Endothelial cell of umbilical vein (primary cell): ENCODE results near the gene D2HGDH.

Experiments used
- EZH2 ChIP-seq: IDR thresholded peaks from 2 replicates; pipeline ENCODE4 v1.6.1; 2012; ENCODE audit warnings: borderline replicate concordance, low read depth, mild to moderate bottlenecking, moderate library complexity, low read length, inconsistent platforms; ENCODE audit not compliant: severe bottlenecking
- TF ChIP-seq, protein P1 (sequence below), 2 donors: IDR thresholded peaks; 1 replicate in 1 of 2; 2 replicates in 1 of 2; pipeline ENCODE4 v1.5.1; 2011; ENCODE audit warnings: low read length in 2 of 2, mild to moderate bottlenecking in 2 of 2, moderate library complexity in 2 of 2, control low read depth in 1 of 2, inconsistent platforms in 1 of 2, low read depth in 1 of 2; ENCODE audit not compliant: insufficient read depth in 1 of 2; ENCODE audit errors: extremely low read depth in 1 of 2

DNA sequence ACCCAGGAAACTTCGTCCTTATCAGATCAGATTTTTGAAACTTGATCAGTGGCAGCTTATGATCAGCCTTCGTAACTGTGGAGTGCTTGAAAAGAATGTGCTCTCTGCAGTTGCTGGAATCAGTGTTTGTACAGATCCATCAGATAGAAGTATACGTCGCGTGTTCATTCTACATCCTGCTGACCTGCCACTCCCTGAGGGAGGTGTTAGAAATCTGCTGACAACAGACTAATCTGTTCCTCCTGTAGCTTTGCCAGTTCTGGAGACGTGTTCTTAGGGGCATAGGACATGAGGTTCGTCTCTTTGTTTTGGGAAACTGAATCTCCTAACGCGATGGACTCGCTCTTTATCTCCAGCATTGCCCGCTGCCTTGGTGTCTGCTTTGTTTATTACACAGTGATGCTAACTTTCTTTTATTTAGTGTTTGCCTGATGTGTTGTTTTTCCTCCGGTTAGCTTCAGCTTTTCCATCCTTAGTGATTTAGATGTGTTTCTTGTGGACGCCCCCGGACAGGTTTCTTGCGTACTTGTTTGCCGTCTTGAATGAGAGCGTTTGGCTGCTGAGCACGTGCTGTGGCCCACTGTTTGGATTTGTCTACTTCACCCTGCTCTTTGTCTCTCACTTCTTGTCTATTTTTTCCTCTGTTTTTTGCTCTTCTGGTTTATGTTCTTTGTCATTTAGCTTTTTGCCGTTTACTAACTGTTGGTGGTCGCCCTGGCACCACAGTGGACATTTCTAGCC is 24.8 kb downstream of the D2HGDH start:
- TF ChIP-seq, protein P1, sequence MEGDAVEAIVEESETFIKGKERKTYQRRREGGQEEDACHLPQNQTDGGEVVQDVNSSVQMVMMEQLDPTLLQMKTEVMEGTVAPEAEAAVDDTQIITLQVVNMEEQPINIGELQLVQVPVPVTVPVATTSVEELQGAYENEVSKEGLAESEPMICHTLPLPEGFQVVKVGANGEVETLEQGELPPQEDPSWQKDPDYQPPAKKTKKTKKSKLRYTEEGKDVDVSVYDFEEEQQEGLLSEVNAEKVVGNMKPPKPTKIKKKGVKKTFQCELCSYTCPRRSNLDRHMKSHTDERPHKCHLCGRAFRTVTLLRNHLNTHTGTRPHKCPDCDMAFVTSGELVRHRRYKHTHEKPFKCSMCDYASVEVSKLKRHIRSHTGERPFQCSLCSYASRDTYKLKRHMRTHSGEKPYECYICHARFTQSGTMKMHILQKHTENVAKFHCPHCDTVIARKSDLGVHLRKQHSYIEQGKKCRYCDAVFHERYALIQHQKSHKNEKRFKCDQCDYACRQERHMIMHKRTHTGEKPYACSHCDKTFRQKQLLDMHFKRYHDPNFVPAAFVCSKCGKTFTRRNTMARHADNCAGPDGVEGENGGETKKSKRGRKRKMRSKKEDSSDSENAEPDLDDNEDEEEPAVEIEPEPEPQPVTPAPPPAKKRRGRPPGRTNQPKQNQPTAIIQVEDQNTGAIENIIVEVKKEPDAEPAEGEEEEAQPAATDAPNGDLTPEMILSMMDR (IDR thresholded peaks at IDR 0.05; ENCODE audit: extremely low read depth in 1 of 2, insufficient read depth in 1 of 2, low read depth in 1 of 2, low read length in 2 of 2): no peak
- no peak for TF ChIP-seq EZH2
